Activated T-cell treated with anti-CD3 and anti-CD28 coated beads for 4 hours (primary cell): Measurements from ENCODE around the gene FAM78A.
A peak's percentile ranks its signal among the peaks of the same experiment; 100 is the strongest.
"Not testable (repeated sequence)": the region's sequence is repeated elsewhere in the genome, so short reads cannot be mapped to it uniquely, and the experiment has no call there.

ENCODE experiments used
- DNase-seq: peaks from one replicate; pipeline ENCODE4 v3.0.0-alpha.2; 2020

The FAM78A gene

GRCh38 chr9:131279863-131280570 is 3.7 kb upstream of the FAM78A start:
- DNase-seq, result no peak

GRCh38 chr9:131279196-131279862 is 3.0 kb upstream of the FAM78A start:
- DNase-seq, result no peak

- DNase-seq, result no peak
These were observed 2.4 kb upstream of the FAM78A start for GRCh38 chr9:131278702-131279111.

GRCh38 chr9:131277910-131278701 is 1.8 kb upstream of the FAM78A start:
- peak; percentile 53 for DNase-seq

- no peak for DNase-seq
These were observed 1.1 kb upstream of the FAM78A start for GRCh38 chr9:131277287-131277909.

- DNase-seq, result no peak
These were observed 579 bp upstream of the FAM78A start for GRCh38 chr9:131276891-131277286.

- no peak for DNase-seq
These were observed 797 bp downstream of the FAM78A start for GRCh38 chr9:131275332-131276093.

GRCh38 chr9:131274674-131275331 is 1.5 kb downstream of the FAM78A start:
- DNase-seq, result no peak

GRCh38 chr9:131273856-131274673 is 2.2 kb downstream of the FAM78A start:
- no peak for DNase-seq

GRCh38 chr9:131273146-131273855 is 3.0 kb downstream of the FAM78A start:
- DNase-seq, result no peak

GRCh38 chr9:131272212-131272611 is 4.1 kb downstream of the FAM78A start:
- no peak for DNase-seq

GRCh38 chr9:131271506-131271931 is 4.8 kb downstream of the FAM78A start:
- no peak for DNase-seq

- DNase-seq, result not testable (repeated sequence)
These were observed 5.4 kb downstream of the FAM78A start for GRCh38 chr9:131271016-131271273.

GRCh38 chr9:131270171-131271015 is 5.9 kb downstream of the FAM78A start:
- DNase-seq, result no peak

GRCh38 chr9:131266266-131267229 is 9.8 kb downstream of the FAM78A start:
- no peak for DNase-seq

GRCh38 chr9:131264231-131264630 is 12.1 kb downstream of the FAM78A start:
- DNase-seq, result no peak

- DNase-seq, result no peak
These were observed 12.6 kb downstream of the FAM78A start for GRCh38 chr9:131263701-131264100.

- not testable (repeated sequence) for DNase-seq
These were observed 13.3 kb downstream of the FAM78A start for GRCh38 chr9:131263033-131263343.
